ENCODE data around the gene PLS1. TPM values are rescaled to one million over a fixed set of nuclear protein-coding genes. Genes with fewer than 3 reads are reported as not detected.
"Not testable (repeated sequence)": the region's sequence is repeated elsewhere in the genome, so short reads cannot be mapped to it uniquely, and the experiment has no call there.

The PLS1 gene, protein sequence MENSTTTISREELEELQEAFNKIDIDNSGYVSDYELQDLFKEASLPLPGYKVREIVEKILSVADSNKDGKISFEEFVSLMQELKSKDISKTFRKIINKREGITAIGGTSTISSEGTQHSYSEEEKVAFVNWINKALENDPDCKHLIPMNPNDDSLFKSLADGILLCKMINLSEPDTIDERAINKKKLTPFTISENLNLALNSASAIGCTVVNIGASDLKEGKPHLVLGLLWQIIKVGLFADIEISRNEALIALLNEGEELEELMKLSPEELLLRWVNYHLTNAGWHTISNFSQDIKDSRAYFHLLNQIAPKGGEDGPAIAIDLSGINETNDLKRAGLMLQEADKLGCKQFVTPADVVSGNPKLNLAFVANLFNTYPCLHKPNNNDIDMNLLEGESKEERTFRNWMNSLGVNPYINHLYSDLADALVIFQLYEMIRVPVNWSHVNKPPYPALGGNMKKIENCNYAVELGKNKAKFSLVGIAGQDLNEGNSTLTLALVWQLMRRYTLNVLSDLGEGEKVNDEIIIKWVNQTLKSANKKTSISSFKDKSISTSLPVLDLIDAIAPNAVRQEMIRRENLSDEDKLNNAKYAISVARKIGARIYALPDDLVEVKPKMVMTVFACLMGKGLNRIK
- 1 to 10 TPM in 4 of 6 experiments, under 1 TPM in 2; 0.64 to 1.4 (median 1.2) TPM for total RNA-seq (2021; fragmentation: NEBNext Ultra II Directional; extraction: Animal tissue kit (Norgen Biotek cat#: 25700))
- long read RNA-seq, partial matches to known transcripts, result 1 of 1 reads
- long read RNA-seq, other reads (novel, unspliced or antisense), result 0 of 1 reads

DNA sequence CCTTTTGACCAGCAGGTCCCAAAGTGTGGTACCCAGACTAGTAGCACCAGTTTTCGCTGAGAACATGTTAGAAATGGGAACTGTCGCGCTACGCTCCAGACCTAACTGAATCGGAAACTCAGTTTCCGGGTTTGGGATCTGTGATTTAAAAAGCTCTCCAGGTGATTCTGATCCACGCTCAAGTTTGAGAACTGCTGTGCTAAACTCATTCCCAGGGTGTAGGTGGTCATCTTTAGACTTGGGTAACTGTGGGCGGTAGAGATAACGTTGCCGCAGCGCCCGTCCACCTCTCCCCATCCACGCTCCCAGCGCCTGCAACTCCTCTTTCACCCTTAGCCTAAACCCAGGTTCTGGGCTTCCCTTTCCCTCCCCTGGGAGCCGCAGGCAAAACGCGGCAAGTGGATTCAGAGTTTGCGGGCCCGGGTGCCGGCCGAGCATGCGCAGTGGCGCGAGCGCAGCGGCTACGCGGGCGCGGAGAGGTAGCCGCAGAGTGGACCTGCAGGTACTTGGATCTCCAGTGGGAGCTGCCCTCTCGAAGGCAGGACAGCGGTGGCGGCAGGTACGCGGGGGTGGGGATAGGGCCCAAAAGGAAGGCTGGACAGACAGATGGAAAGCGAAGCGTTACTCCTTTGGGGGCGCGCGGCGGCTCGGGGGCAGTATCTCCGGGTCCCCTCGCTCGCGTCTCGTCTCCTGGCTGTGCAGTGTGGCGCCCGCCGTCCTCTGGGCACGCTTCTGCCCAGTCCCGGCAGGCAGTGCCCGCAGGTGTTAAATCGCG, at the start of gene PLS1:
Gene PLS1 (plus strand): TSS at position 443 of the 775 bp plus-strand sequence. CDS start 67,845 bp downstream, outside the sequence.
- Mint-ChIP-seq H3K4me1 (ENCODE audit: low read depth) (peaks cover 24% of the 10 kb centered on the region), H3K27me3 (ENCODE audit: insufficient read depth) (no peaks in the 10 kb centered on the region; the same call in 1 of the 2 replicates), H3K27ac (peak within 1 kb of the TSS; percentile 73), H3K4me3 (peak within 1 kb of the TSS; percentile 95), H3K9me3 (no peaks in the 10 kb centered on the region), H3K36me3 (ENCODE audit: low read depth) (no peaks in the 10 kb centered on the region)
- TF ChIP-seq, protein P1, sequence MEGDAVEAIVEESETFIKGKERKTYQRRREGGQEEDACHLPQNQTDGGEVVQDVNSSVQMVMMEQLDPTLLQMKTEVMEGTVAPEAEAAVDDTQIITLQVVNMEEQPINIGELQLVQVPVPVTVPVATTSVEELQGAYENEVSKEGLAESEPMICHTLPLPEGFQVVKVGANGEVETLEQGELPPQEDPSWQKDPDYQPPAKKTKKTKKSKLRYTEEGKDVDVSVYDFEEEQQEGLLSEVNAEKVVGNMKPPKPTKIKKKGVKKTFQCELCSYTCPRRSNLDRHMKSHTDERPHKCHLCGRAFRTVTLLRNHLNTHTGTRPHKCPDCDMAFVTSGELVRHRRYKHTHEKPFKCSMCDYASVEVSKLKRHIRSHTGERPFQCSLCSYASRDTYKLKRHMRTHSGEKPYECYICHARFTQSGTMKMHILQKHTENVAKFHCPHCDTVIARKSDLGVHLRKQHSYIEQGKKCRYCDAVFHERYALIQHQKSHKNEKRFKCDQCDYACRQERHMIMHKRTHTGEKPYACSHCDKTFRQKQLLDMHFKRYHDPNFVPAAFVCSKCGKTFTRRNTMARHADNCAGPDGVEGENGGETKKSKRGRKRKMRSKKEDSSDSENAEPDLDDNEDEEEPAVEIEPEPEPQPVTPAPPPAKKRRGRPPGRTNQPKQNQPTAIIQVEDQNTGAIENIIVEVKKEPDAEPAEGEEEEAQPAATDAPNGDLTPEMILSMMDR (IDR thresholded peaks at IDR 0.05), result no peak
- DNase-seq, result peak; percentile 59

DNA sequence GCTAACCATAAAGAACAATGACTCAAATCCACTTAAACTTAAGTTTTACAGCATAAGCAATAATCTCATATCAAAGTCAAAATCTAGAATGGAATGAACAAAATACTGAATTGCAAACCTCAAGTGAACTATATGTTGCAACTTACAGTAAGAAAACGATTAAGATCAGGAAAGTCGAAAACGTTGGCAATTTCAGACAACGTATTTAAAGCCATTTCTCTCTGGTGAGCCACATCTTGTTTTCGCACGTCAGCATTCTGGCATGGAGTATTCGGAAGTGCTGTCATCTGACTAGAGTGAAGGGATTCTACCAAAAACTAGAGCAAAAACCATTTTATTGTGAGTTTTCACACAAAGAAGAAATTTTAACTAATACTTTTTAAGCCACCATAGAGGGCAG, 46.2 kb upstream of the PLS1 start:
- Mint-ChIP-seq H3K27ac (no peak overlapping the region), H3K36me3 (ENCODE audit: low read depth) (peaks cover 37% of the 10 kb centered on the region), H3K4me1 (ENCODE audit: low read depth) (no peaks in the 10 kb centered on the region), H3K27me3 (ENCODE audit: insufficient read depth) (no peaks in the 10 kb centered on the region), H3K9me3 (no peaks in the 10 kb centered on the region), H3K4me3 (no peak overlapping the region)
- TF ChIP-seq, protein P1 (IDR thresholded peaks at IDR 0.05), result no peak
- no peak for DNase-seq

DNA sequence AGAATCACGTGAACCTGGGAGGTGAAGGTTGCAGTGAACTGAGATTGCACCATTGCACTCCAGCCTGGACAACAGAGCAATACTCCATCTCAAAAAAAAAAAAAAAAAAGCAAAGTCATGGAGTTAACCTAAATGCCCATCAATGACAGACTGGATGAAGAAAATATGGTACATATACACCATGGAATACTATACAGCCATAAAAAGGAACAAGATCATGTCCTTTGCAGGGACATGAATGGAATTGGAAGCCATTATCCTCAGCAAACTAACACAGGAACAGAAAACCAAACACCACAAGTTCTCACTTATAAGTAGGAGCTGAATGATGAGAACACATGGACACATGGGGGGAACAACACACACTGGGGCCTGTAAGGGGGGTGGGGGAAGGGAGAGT, 43.6 kb upstream of the PLS1 start:
- DNase-seq; H3K27ac Mint-ChIP-seq; H3K4me1 Mint-ChIP-seq (ENCODE audit: low read depth); H3K27me3 Mint-ChIP-seq (ENCODE audit: insufficient read depth); H3K9me3 Mint-ChIP-seq; H3K4me3 Mint-ChIP-seq: not testable (repeated sequence)
- peaks cover 50% of the 10 kb centered on the region for H3K36me3 Mint-ChIP-seq (ENCODE audit: low read depth)

DNA sequence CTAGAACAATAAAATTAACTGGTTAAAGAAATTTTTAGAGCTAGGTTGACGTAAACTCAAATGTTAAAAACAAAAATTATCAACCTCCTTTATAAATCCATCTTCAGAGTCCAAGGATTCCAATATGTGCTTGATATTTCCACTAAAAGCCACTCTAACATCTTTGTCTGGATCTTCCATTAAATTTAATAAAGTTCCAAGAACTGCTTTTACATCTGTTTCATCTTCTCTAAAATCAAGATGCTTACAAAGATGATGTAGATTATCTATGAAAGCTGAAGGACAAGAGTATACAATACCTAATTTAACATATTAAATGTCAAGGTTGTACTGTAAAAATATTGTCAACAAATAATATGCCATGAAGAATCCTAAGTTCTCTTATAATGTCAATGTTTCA, 42.5 kb upstream of the PLS1 start:
- Mint-ChIP-seq H3K27me3 (ENCODE audit: insufficient read depth) (no peaks in the 10 kb centered on the region), H3K4me1 (ENCODE audit: low read depth) (no peaks in the 10 kb centered on the region), H3K36me3 (ENCODE audit: low read depth) (peaks cover 50% of the 10 kb centered on the region), H3K9me3 (no peaks in the 10 kb centered on the region), H3K4me3 (no peak overlapping the region), H3K27ac (no peak overlapping the region)
- no peak for DNase-seq
- TF ChIP-seq, protein P1 (IDR thresholded peaks at IDR 0.05), result no peak

DNA sequence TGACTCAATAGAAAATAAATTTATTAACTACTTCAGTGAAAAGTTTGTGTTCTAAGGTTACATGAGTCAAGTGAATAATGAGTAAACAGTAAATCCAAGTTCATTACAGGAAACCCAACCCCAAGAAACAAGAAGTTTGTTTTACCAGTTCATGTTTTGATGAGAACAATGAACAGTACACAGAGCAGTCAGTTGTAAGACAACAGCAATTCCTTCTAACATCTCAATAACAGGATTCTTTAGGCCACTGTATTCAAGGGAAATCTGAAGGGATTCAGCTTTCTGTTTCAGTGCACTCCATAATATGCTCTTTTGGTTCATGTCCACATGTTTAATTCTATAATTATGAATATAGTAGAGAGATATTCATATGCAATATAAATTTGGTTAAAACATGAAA, 36.1 kb upstream of the PLS1 start:
- TF ChIP-seq, protein P1 (IDR thresholded peaks at IDR 0.05), result no peak
- no peaks in the 10 kb centered on the region for H3K9me3 Mint-ChIP-seq
- DNase-seq, result no peak
- no peaks in the 10 kb centered on the region for H3K27me3 Mint-ChIP-seq (ENCODE audit: insufficient read depth)
- no peak overlapping the region for H3K27ac Mint-ChIP-seq
- no peaks in the 10 kb centered on the region for H3K4me1 Mint-ChIP-seq (ENCODE audit: low read depth)
- H3K4me3 Mint-ChIP-seq, result no peak overlapping the region
- H3K36me3 Mint-ChIP-seq (ENCODE audit: low read depth), result peaks cover 16% of the 10 kb centered on the region
